ENCODE data around the gene TMEM163.

- TF ChIP-seq, protein P1, sequence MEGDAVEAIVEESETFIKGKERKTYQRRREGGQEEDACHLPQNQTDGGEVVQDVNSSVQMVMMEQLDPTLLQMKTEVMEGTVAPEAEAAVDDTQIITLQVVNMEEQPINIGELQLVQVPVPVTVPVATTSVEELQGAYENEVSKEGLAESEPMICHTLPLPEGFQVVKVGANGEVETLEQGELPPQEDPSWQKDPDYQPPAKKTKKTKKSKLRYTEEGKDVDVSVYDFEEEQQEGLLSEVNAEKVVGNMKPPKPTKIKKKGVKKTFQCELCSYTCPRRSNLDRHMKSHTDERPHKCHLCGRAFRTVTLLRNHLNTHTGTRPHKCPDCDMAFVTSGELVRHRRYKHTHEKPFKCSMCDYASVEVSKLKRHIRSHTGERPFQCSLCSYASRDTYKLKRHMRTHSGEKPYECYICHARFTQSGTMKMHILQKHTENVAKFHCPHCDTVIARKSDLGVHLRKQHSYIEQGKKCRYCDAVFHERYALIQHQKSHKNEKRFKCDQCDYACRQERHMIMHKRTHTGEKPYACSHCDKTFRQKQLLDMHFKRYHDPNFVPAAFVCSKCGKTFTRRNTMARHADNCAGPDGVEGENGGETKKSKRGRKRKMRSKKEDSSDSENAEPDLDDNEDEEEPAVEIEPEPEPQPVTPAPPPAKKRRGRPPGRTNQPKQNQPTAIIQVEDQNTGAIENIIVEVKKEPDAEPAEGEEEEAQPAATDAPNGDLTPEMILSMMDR (conservative IDR thresholded peaks at IDR 0.05; ENCODE audit: low read length): no peak
- no peak for TF ChIP-seq EZH2phosphoT487 (IDR thresholded peaks at IDR 0.05; ENCODE audit: borderline replicate concordance, low read depth, low read length)
These were observed 169.7 kb downstream of the TMEM163 start for GRCh38 chr2:134549104-134549503.

All from OCI-LY7 (cell line).